Parathyroid adenoma (tissue), 2 donors: ENCODE results near the gene SCLT1.

Experiments
- H2AFZ ChIP-seq: fragments of 300-600 bp; sonication (generic); one replicate; pipeline ENCODE4 v1.7.0; 2017; ENCODE audit warnings: antibody characterized with exemption, mild to moderate bottlenecking
- H3K27ac ChIP-seq: fragments of 300-600 bp; sonication (generic); one replicate; pipeline ENCODE4 v1.7.0; 2017
- H3K27me3 ChIP-seq: fragments of 300-600 bp; sonication (generic); one replicate; pipeline ENCODE4 v1.7.0; 2017; ENCODE audit warnings: low read length; ENCODE audit not compliant: control insufficient read depth, insufficient read depth
- H3K36me3 ChIP-seq: fragments of 300-600 bp; sonication (generic); one replicate; pipeline ENCODE4 v1.7.0; 2017; ENCODE audit warnings: low read length; ENCODE audit not compliant: control insufficient read depth, insufficient read depth
- H3K4me1 ChIP-seq: fragments of 300-600 bp; sonication (generic); one replicate; pipeline ENCODE4 v1.7.0; 2017; ENCODE audit warnings: control low read depth
- H3K4me2 ChIP-seq: fragments of 300-600 bp; sonication (generic); one replicate; pipeline ENCODE4 v1.7.0; 2017; ENCODE audit warnings: low read length
- H3K4me3 ChIP-seq: fragments of 300-600 bp; sonication (generic); one replicate; pipeline ENCODE4 v1.7.0; 2017; ENCODE audit warnings: low read depth, low read length
- H3K79me2 ChIP-seq: fragments of 300-600 bp; sonication (generic); one replicate; pipeline ENCODE4 v1.7.0; 2017; ENCODE audit warnings: control low read depth
- H3K9ac ChIP-seq: fragments of 300-600 bp; sonication (generic); one replicate; pipeline ENCODE4 v1.7.0; 2017; ENCODE audit warnings: mild to moderate bottlenecking
- H3K9me3 ChIP-seq: fragments of 300-600 bp; sonication (generic); one replicate; pipeline ENCODE4 v1.7.0; 2017; ENCODE audit warnings: low read length; ENCODE audit not compliant: control insufficient read depth
- TF ChIP-seq, protein P1 (sequence below): fragments of 300-600 bp; sonication (generic); IDR thresholded peaks from one replicate; pipeline ENCODE4 v1.7.0; 2017; ENCODE audit warnings: antibody characterized with exemption, mild to moderate bottlenecking
- donor health status: primary hyperparathyroidism.

The SCLT1 gene

DNA sequence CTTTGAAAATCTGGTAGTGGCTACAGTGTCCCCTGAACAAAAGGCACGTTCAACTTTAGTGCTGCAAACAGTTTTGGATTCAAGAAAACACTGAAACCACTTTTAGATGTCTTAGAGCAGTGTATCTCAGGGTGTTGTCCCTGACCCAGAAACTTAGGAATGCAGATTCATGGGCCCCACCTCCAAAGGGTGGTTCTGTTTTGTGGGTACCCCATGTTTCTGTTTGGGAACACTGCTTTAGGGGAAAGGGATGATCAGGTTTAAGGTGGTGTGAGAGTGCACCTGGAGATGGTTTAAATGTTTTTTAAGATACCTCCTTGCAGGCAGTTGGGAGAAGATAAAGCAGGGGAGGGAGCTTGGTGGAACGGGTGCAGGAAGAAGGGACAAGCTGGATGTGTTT, 228.2 kb downstream of the SCLT1 start:
- Histone ChIP-seq H3K27me3 (no peaks in the 10 kb centered on the region), H3K4me2 (no peak overlapping the region), H3K9me3 (no peaks in the 10 kb centered on the region), H3K4me1 (no peaks in the 10 kb centered on the region), H3K4me3 (no peak overlapping the region), H3K79me2 (no peaks in the 10 kb centered on the region), H3K9ac (no peak overlapping the region), H3K36me3 (no peaks in the 10 kb centered on the region), H2AFZ (no peak overlapping the region), H3K27ac (no peak overlapping the region)
- TF ChIP-seq, protein P1, sequence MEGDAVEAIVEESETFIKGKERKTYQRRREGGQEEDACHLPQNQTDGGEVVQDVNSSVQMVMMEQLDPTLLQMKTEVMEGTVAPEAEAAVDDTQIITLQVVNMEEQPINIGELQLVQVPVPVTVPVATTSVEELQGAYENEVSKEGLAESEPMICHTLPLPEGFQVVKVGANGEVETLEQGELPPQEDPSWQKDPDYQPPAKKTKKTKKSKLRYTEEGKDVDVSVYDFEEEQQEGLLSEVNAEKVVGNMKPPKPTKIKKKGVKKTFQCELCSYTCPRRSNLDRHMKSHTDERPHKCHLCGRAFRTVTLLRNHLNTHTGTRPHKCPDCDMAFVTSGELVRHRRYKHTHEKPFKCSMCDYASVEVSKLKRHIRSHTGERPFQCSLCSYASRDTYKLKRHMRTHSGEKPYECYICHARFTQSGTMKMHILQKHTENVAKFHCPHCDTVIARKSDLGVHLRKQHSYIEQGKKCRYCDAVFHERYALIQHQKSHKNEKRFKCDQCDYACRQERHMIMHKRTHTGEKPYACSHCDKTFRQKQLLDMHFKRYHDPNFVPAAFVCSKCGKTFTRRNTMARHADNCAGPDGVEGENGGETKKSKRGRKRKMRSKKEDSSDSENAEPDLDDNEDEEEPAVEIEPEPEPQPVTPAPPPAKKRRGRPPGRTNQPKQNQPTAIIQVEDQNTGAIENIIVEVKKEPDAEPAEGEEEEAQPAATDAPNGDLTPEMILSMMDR: no peak

DNA sequence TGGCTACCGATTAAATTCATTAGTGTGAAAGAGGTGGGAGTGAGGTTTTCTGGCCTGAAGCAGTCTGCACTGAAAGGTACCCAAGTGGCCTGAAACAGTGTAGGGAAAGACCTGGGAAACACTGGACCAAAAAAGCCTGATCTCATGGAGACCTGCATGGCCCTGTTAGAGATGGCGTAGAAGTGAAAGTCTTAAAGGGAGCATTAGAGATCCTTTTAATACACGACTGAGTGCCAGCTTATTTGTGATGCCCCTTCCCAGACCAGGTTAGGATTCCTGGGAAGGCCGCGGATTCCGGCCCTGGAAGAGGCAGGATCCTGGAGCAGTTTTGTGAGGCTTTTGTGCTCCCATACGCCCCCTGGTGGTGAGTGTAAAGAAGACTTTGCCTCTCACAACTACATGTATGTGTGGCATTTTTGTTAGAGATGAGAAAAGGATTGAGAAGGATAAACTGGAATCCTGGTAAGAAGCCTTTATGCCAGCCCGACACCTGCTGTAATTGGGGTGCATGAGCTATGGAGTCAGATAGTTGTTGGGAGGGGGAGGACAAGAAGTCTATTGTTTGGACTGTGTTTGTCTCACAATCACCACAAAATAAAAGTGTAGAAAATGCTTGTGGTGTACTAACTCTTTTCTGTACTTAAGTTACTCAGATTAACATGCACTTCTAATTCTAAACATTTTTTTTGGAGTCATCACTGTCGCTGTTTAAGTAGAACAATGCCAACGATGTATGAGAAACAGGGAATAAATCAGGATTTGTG, 229.8 kb downstream of the SCLT1 start:
- H3K27me3 ChIP-seq: no peaks in the 10 kb centered on the region
- no peak overlapping the region for H2AFZ ChIP-seq
- no peaks in the 10 kb centered on the region for H3K79me2 ChIP-seq
- no peak overlapping the region for H3K4me3 ChIP-seq
- no peaks in the 10 kb centered on the region for H3K36me3 ChIP-seq
- no peak overlapping the region for H3K4me2 ChIP-seq
- no peaks in the 10 kb centered on the region for H3K9me3 ChIP-seq
- TF ChIP-seq, protein P1: peak; percentile 68
- H3K4me1 ChIP-seq: no peaks in the 10 kb centered on the region
- H3K9ac ChIP-seq: no peak overlapping the region
- H3K27ac ChIP-seq: no peak overlapping the region

DNA sequence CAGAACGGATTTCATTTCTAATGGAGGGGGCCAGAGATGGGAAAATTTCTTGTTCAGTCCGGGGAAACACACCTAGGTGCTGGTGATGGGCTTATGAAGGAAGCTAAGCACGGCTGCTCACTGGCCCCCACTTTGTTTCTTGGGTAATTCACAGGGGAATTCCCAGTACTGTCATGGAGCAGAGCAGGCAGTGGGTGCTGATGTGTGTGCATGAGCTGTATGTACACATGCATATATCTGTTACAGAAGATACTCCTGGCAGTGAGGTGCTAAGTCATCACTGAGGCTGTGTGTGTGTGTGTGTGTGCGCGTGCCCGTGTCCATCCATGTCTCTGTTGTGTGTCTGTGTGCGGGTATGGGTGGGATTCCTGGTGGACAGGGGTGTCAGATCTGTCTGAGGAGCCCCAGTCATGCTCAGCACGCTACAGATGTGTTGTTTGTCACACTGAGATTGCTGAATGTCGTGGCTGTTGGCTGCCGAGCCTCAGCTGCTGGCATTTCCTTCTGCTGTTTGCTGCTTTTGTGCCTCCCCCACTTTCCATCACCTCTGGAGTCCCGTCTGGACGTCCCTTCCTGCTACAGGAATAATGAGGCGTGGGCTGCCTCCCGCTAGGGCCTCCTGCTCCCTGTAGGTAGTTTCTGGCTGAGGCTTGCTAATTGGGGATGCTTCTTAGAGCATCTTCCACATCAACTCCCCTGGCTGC, 230.6 kb downstream of the SCLT1 start:
- Histone ChIP-seq H3K27me3 (no peaks in the 10 kb centered on the region), H3K27ac (no peak overlapping the region), H3K79me2 (no peaks in the 10 kb centered on the region), H3K4me1 (no peaks in the 10 kb centered on the region), H2AFZ (no peak overlapping the region), H3K36me3 (no peaks in the 10 kb centered on the region), H3K4me2 (no peak overlapping the region), H3K9me3 (no peaks in the 10 kb centered on the region), H3K4me3 (no peak overlapping the region), H3K9ac (no peak overlapping the region)
- TF ChIP-seq, protein P1: no peak

DNA sequence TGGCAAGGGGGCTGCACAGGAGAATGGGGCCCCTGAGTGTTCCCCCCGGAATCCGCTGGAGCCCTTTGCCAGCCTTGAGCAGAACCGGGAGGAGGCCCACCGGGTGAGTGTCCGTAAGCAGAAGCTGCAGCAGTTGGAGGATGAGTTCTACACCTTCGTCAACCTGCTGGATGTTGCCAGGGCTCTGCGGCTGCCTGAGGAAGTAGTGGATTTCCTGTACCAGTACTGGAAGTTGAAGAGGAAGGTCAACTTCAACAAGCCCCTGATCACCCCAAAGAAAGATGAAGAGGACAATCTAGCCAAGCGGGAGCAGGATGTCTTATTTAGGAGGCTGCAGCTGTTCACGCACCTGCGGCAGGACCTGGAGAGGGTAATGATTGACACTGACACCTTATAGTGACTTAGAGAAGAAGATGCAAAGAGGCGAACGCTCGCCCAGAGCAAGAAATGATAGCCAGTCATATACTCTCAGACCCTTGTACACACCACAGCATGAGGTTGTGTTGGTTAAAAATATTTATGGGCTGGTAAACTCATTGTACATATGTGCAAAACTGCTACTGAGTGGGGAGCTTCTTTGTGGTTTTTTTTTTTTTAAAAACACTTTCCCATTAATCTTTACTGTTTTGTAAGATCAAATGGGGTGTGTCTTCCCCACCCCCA, 231.4 kb downstream of the SCLT1 start:
- Histone ChIP-seq H3K79me2 (no peaks in the 10 kb centered on the region), H2AFZ (no peak overlapping the region), H3K27me3 (no peaks in the 10 kb centered on the region), H3K4me1 (no peaks in the 10 kb centered on the region), H3K36me3 (no peaks in the 10 kb centered on the region), H3K27ac (no peak overlapping the region), H3K4me3 (no peak overlapping the region), H3K4me2 (no peak overlapping the region), H3K9me3 (no peaks in the 10 kb centered on the region), H3K9ac (no peak overlapping the region)
- TF ChIP-seq, protein P1: no peak
